Measurements from ENCODE around the gene TRMT11.
A peak's percentile ranks its signal among the peaks of the same experiment; 100 is the strongest.

TRMT11 gene

DNA sequence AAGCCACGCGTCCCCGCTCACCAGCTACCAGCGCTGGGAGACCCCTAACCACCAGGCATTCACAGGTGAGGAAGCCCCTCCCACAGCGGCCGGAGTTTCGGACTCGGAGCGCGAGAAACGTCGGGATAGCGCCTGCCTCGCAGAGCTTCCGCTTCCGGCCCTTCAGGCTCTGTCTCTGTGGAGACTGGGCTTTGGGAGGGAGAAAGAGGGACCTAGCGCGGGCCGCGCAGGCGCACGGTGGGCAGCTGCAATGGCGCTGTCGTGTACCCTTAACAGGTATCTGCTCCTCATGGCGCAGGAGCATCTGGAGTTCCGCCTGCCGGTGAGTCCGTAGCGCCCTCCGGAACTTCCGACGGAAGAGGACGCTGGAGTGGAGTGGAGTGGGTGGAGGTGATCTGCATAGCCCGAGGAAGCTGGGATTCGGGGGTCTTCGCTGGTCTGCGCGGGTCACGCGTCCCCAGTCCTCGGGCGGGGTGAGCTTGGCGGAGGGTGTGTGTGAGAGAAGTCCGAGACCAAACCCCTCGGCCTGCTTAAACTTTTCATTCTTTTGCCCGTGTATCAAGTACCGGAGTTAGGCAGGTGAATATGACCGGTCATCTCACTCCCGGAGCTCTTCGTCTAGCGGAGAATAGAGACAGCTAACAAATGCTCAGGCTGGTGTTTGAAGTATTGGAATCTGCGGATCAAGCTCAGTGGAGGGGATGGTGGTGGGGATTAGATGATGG, at the start of gene TRMT11:
TRMT11 (plus strand) TSS at position 240 of the 725 bp plus-strand sequence; CDS start at position 251, 11 bp downstream.
- no peaks in the 10 kb centered on the region for H3K9me3 ChIP-seq (ENCODE audit: control insufficient read depth in 2 of 2, low read length in 2 of 2)
- H3K36me3 ChIP-seq (ENCODE audit: control insufficient read depth in 2 of 2, insufficient read depth in 2 of 2, low read length in 2 of 2) = no peaks in the 10 kb centered on the region
- H3K4me3 ChIP-seq (ENCODE audit: low read length in 2 of 2) = peak within 1 kb of the TSS; percentile 81 to 97
- H3K27me3 ChIP-seq (ENCODE audit: control insufficient read depth in 1 of 2, insufficient read depth in 2 of 2, low read length in 2 of 2) = no peaks in the 10 kb centered on the region
- peak within 1 kb of the TSS; percentile 95 to 97 for H3K9ac ChIP-seq (ENCODE audit: low read length in 2 of 2)
- no peaks in the 10 kb centered on the region for H3K4me1 ChIP-seq (ENCODE audit: control insufficient read depth, insufficient read depth, low read length)
- H3K27ac ChIP-seq (ENCODE audit: low read length) = peak within 1 kb of the TSS; percentile 74

DNA sequence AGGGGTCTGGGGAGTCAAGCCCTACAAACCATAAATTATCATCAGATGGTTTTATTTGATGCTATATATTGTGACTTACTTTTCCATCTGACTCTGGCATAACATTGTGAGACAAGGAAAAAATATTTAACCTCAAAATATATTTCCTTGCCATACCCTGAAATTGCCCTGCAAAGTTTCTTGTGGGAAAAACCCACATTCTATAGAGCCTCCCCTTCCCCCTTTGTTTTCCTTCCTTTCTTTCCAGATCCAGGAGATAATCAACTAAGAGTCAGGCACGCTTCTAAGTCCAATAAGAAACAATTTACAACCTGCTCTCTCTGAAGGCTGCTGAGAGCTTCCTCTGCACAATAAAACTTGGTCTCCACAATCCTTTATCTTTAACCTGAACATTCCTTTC, 47.3 kb upstream of the TRMT11 start:
- Histone ChIP-seq H3K36me3 (ENCODE audit: control insufficient read depth in 2 of 2, insufficient read depth in 2 of 2, low read length in 2 of 2) (no peaks in the 10 kb centered on the region), H3K9ac (ENCODE audit: low read length in 2 of 2) (no peak overlapping the region), H3K27ac (ENCODE audit: low read length) (no peak overlapping the region), H3K9me3 (ENCODE audit: control insufficient read depth in 2 of 2, low read length in 2 of 2) (no peaks in the 10 kb centered on the region), H3K27me3 (ENCODE audit: control insufficient read depth in 1 of 2, insufficient read depth in 2 of 2, low read length in 2 of 2) (no peaks in the 10 kb centered on the region), H3K4me1 (ENCODE audit: control insufficient read depth, insufficient read depth, low read length) (no peaks in the 10 kb centered on the region), H3K4me3 (ENCODE audit: low read length in 2 of 2) (no peak overlapping the region)

DNA sequence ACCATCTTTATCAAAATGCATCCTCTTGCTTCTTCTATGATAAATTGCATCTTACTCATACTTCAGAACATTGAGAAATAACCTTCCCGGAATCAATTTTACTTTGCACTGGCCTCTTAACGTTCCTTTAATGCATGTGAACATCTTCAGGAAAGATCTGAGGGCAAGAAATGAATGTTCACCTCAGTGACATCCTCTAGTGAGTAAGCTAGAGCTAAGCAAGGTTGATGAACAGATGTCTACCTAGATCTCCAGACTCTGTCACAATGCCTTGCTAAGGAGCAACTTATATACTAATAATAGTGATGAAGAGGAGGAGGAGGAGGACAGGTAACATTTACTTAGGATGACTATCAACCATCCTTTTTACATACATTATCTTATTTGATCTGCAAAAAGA, 46.5 kb upstream of the TRMT11 start:
- Histone ChIP-seq H3K4me1 (ENCODE audit: control insufficient read depth, insufficient read depth, low read length) (no peaks in the 10 kb centered on the region), H3K36me3 (ENCODE audit: control insufficient read depth in 2 of 2, insufficient read depth in 2 of 2, low read length in 2 of 2) (no peaks in the 10 kb centered on the region), H3K9me3 (ENCODE audit: control insufficient read depth in 2 of 2, low read length in 2 of 2) (no peaks in the 10 kb centered on the region), H3K4me3 (ENCODE audit: low read length in 2 of 2) (no peak overlapping the region), H3K9ac (ENCODE audit: low read length in 2 of 2) (no peak overlapping the region), H3K27ac (ENCODE audit: low read length) (no peak overlapping the region), H3K27me3 (ENCODE audit: control insufficient read depth in 1 of 2, insufficient read depth in 2 of 2, low read length in 2 of 2) (no peaks in the 10 kb centered on the region)

DNA sequence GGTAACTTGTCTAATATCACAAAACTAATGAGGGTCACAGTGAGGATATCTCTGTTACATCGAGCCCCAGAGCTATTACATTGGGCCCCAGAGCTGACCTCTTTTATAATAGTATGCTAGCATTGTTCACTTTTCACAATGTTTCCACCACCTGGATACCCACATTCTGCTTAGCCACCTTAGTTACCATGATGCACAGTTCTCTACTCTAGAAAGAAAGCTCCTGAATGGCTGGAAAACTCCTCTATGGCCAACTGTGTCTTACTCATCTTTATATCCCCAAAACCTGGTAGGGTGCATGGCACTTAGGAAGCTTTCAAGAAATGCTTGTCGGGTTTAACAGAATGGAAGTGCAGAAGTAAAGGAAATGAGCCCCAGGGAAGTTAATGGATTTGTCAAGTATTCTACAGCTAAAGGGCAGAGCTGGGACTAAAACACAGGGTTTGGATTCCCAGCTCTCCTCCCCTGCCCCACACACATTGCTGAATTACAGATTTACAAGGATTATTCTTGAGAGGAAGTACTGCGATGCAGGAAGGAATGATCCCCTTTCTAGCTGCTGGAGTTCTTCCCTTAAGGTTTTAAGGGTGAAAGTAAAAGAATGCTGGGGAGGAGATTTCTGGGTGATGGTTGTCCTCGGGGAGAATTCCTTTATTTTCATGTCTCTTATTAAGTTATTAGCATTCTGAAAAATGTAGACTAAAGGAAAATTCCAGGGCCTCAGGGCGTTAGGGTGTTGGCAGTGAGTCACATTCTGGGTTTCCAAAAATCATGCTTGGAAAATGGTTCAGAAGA, 45.9 kb upstream of the TRMT11 start:
- Histone ChIP-seq H3K27me3 (ENCODE audit: control insufficient read depth in 1 of 2, insufficient read depth in 2 of 2, low read length in 2 of 2) (no peaks in the 10 kb centered on the region), H3K27ac (ENCODE audit: low read length) (no peak overlapping the region), H3K4me1 (ENCODE audit: control insufficient read depth, insufficient read depth, low read length) (no peaks in the 10 kb centered on the region), H3K9me3 (ENCODE audit: control insufficient read depth in 2 of 2, low read length in 2 of 2) (no peaks in the 10 kb centered on the region), H3K36me3 (ENCODE audit: control insufficient read depth in 2 of 2, insufficient read depth in 2 of 2, low read length in 2 of 2) (no peaks in the 10 kb centered on the region), H3K9ac (ENCODE audit: low read length in 2 of 2) (no peak overlapping the region), H3K4me3 (ENCODE audit: low read length in 2 of 2) (no peak overlapping the region)

DNA sequence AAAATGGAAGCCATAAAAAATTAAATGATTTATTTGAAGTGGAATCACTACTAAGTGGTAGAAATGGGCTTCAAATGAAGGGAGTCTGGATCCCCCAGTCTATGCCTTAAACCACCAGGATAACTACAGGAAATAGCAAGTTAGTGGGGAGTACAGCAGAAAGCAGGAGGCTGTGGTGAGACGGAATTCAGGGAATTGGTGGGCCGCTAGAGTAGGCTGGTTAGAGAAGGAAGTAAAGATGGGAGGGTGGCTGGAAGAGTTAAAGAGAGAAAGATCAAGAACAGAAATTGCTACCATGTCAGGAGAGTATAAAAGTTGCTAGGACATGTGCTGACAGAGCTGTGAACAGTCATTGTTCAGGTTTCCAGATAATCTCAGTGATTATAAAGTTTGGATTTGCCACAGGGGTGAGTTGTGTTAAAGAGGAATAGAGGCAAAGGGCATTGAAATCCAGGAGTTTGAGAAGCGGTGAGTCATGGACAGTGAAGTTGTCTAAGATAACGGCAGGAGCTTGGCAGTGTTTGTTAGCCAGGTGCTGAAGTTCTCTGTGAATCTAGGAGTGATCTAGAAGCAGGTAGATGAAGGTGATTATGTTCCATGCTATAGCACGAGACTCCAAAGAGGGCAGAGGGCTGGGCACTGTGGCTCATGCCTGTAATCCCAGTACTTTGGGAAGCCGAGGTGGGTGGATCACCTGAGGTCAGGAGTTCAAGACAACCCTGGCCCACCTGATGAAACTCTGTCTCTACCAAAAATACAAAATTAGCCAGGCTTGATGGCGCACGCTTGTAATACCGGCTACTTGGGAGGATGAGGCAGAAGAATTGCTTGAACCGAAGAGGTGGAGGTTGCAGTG, 43.4 kb upstream of the TRMT11 start:
- no peak overlapping the region for H3K4me3 ChIP-seq (ENCODE audit: low read length in 2 of 2)
- no peaks in the 10 kb centered on the region for H3K36me3 ChIP-seq (ENCODE audit: control insufficient read depth in 2 of 2, insufficient read depth in 2 of 2, low read length in 2 of 2)
- no peaks in the 10 kb centered on the region for H3K27me3 ChIP-seq (ENCODE audit: control insufficient read depth in 1 of 2, insufficient read depth in 2 of 2, low read length in 2 of 2)
- no peak overlapping the region for H3K9ac ChIP-seq (ENCODE audit: low read length in 2 of 2)
- H3K4me1 ChIP-seq (ENCODE audit: control insufficient read depth, insufficient read depth, low read length) = no peaks in the 10 kb centered on the region
- H3K9me3 ChIP-seq (ENCODE audit: control insufficient read depth in 2 of 2, low read length in 2 of 2) = no peaks in the 10 kb centered on the region
- no peak overlapping the region for H3K27ac ChIP-seq (ENCODE audit: low read length)

DNA sequence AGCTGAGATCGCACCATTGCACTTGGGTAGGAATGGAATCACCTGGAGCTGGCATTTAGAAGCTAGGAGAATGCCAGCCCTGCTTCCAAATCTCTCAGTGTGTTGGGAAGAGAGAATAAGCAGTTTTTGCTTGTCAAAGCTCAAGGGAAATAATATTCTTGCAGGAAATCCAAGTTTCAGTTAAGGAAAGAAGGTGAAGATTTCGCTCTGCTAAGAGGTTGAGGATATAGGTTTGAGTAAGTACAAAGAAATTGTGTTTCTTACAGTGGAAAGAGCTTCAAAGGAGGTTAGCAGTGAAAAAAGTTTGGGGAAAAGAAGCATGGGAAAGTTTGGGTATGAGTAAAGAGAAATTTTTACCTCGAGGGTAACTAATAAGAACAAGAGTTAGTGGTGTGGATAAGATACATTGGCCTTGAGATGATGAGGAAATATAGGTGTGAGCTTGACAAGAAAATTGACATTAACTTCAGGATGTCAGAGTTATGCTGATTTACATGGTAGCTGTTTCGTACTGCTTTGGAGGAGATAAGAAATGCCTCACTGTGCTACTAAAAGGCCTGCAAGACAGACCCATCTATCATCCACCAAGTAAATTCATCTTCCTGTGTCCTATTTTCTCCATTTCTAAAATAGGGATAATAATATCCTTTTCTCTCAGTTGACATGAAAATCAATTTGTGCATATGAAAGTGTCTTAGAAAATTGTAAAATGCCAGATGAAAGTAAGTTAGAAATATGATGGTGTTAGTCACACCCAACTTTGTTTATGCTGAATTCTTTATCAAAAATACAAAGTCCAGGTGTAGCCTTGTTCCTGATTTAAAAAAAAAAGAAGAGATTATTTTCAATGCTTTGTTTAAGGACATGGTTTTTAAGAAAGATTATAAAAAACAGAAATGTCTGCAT, 42.6 kb upstream of the TRMT11 start:
- Histone ChIP-seq H3K36me3 (ENCODE audit: control insufficient read depth in 2 of 2, insufficient read depth in 2 of 2, low read length in 2 of 2) (no peaks in the 10 kb centered on the region), H3K9me3 (ENCODE audit: control insufficient read depth in 2 of 2, low read length in 2 of 2) (no peaks in the 10 kb centered on the region), H3K4me1 (ENCODE audit: control insufficient read depth, insufficient read depth, low read length) (no peaks in the 10 kb centered on the region), H3K9ac (ENCODE audit: low read length in 2 of 2) (no peak overlapping the region), H3K4me3 (ENCODE audit: low read length in 2 of 2) (no peak overlapping the region), H3K27ac (ENCODE audit: low read length) (no peak overlapping the region), H3K27me3 (ENCODE audit: control insufficient read depth in 1 of 2, insufficient read depth in 2 of 2, low read length in 2 of 2) (no peaks in the 10 kb centered on the region)

DNA sequence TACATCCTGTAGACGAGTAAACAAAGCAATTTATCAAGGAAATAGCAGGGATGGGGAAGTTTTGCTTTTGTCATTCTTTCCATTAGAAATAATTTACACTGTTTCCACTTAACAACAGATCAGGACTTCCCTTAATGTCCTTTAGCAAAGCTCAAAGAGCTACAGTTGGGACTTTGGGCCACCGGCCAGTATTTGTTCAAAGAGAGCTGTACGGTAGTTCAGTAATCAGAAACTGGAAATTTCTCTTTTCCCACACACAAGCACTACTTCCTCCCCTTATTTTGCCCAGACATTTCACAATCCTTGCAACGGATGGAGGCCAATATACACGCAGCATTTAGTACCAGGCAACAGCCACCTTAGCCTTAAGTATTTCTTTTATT, 41.9 kb upstream of the TRMT11 start:
- no peaks in the 10 kb centered on the region for H3K4me1 ChIP-seq (ENCODE audit: control insufficient read depth, insufficient read depth, low read length)
- H3K27ac ChIP-seq (ENCODE audit: low read length) = no peak overlapping the region
- H3K27me3 ChIP-seq (ENCODE audit: control insufficient read depth in 1 of 2, insufficient read depth in 2 of 2, low read length in 2 of 2) = no peaks in the 10 kb centered on the region
- H3K4me3 ChIP-seq (ENCODE audit: low read length in 2 of 2) = no peak overlapping the region
- no peaks in the 10 kb centered on the region for H3K9me3 ChIP-seq (ENCODE audit: control insufficient read depth in 2 of 2, low read length in 2 of 2)
- no peak overlapping the region for H3K9ac ChIP-seq (ENCODE audit: low read length in 2 of 2)
- no peaks in the 10 kb centered on the region for H3K36me3 ChIP-seq (ENCODE audit: control insufficient read depth in 2 of 2, insufficient read depth in 2 of 2, low read length in 2 of 2)

DNA sequence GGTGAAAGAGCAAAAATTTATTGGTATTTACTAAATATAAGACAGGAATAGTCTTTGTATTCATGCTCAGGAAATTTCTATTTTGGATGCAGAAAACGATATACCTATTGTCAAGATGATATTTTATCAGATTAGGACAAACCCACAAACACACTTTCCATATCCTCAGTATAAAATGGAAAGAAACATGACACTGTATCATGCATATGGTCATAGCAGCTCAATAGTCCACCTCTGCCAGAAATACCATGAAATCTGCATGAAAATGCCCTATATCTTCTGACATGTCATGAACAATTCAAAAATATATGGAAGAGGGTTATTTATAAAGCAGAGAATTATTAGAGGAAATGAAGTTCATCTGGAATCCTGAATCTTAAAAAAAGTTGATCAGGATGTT, 41.4 kb upstream of the TRMT11 start:
- no peaks in the 10 kb centered on the region for H3K36me3 ChIP-seq (ENCODE audit: control insufficient read depth in 2 of 2, insufficient read depth in 2 of 2, low read length in 2 of 2)
- no peaks in the 10 kb centered on the region for H3K9me3 ChIP-seq (ENCODE audit: control insufficient read depth in 2 of 2, low read length in 2 of 2)
- H3K4me3 ChIP-seq (ENCODE audit: low read length in 2 of 2) = no peak overlapping the region
- H3K27me3 ChIP-seq (ENCODE audit: control insufficient read depth in 1 of 2, insufficient read depth in 2 of 2, low read length in 2 of 2) = no peaks in the 10 kb centered on the region
- H3K9ac ChIP-seq (ENCODE audit: low read length in 2 of 2) = no peak overlapping the region
- no peaks in the 10 kb centered on the region for H3K4me1 ChIP-seq (ENCODE audit: control insufficient read depth, insufficient read depth, low read length)
- no peak overlapping the region for H3K27ac ChIP-seq (ENCODE audit: low read length)

DNA sequence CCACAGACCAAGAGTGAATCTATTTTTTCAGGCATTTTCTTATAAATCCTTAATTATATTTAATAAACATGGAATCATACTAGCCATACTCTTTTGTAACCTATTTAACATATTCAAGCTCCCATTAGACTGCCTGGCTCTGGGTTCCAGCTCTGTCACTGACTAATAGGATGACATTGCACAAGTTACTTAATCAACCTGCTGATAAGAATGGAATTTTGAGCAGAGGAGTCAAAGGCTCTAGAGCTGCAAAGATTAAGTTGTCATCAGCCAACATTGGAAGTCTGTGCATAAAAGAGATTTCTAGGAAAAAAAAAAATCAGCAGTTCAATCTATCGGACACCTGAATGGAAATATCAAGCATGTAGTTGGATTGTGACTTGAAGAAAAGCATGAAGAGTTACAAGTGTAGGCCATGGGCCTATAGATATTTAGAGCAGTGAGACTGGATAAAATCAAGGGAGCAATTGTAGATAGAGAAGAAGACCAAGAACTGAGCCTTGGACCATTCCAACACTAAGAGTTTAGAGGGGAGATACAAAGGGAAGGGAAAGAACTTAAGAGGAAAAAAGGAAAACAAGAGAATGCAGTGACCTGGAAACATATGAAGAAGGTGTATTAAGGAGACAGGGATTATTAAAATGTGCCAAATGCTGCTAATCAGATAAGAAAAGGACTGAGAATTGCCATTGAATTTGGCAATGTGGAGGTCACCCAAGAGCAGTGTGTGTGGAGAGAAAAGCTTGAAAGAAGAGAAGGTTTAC, 40.8 kb upstream of the TRMT11 start:
- no peaks in the 10 kb centered on the region for H3K9me3 ChIP-seq (ENCODE audit: control insufficient read depth in 2 of 2, low read length in 2 of 2)
- H3K4me1 ChIP-seq (ENCODE audit: control insufficient read depth, insufficient read depth, low read length) = no peaks in the 10 kb centered on the region
- no peaks in the 10 kb centered on the region for H3K36me3 ChIP-seq (ENCODE audit: control insufficient read depth in 2 of 2, insufficient read depth in 2 of 2, low read length in 2 of 2)
- H3K9ac ChIP-seq (ENCODE audit: low read length in 2 of 2) = no peak overlapping the region
- H3K27ac ChIP-seq (ENCODE audit: low read length) = no peak overlapping the region
- no peaks in the 10 kb centered on the region for H3K27me3 ChIP-seq (ENCODE audit: control insufficient read depth in 1 of 2, insufficient read depth in 2 of 2, low read length in 2 of 2)
- no peak overlapping the region for H3K4me3 ChIP-seq (ENCODE audit: low read length in 2 of 2)
